DND-41 (cell line): ENCODE data around the gene XPNPEP3.

Experiments used
- ATAC-seq: fragments of 200-7000 bp; cut with Tn5 transposase; 3 replicates; pipeline ENCODE4 v1.9.1; 2021; ENCODE audit warnings: low read depth; ENCODE audit not compliant: insufficient read depth
- DNase-seq: peaks from one replicate; pipeline ENCODE4 v3.0.0-alpha.2; 2020
- H2AFZ ChIP-seq: 2 replicates; pipeline ENCODE4 v1.6.0; 2012; ENCODE audit warnings: low read depth, low read length
- H3K27ac ChIP-seq: 2 replicates; pipeline ENCODE4 v1.5.1; 2012; ENCODE audit warnings: low read length, inconsistent platforms
- H3K27me3 ChIP-seq: fragments of 200-600 bp; sonication (generic); 2 replicates; pipeline ENCODE4 v1.6.0; 2012; ENCODE audit warnings: low read length, mild to moderate bottlenecking, inconsistent platforms; ENCODE audit not compliant: insufficient read depth, poor library complexity
- H3K36me3 ChIP-seq: 2 replicates; pipeline ENCODE4 v1.5.1; 2012; ENCODE audit warnings: low read length, inconsistent platforms; ENCODE audit not compliant: insufficient read depth
- H3K4me1 ChIP-seq: 2 replicates; pipeline ENCODE4 v1.5.1; 2012; ENCODE audit warnings: mild to moderate bottlenecking, low read length; ENCODE audit not compliant: insufficient read depth
- H3K4me2 ChIP-seq: 2 replicates; pipeline ENCODE4 v1.6.0; 2012; ENCODE audit warnings: mild to moderate bottlenecking, moderate library complexity, low read length, inconsistent platforms; ENCODE audit not compliant: insufficient read depth
- H3K4me3 ChIP-seq, 2 experiments: fragments of 200-600 bp in 1 of 2; shearing (Covaris generic) in 1 of 2; 2 replicates each; pipeline ENCODE4 v1.5.1; 2012 to 2016; ENCODE audit warnings: inconsistent platforms in 2 of 2, low read length in 2 of 2, mild to moderate bottlenecking in 2 of 2, low read depth in 1 of 2, moderate library complexity in 1 of 2
- H3K79me2 ChIP-seq: 2 replicates; pipeline ENCODE4 v1.6.0; 2012; ENCODE audit warnings: low read length, inconsistent platforms; ENCODE audit not compliant: insufficient read depth
- H3K9ac ChIP-seq: 2 replicates; pipeline ENCODE4 v1.6.0; 2012; ENCODE audit warnings: low read depth, mild to moderate bottlenecking, inconsistent platforms, low read length, moderate library complexity
- H3K9me3 ChIP-seq: 2 replicates; pipeline ENCODE4 v1.5.1; 2012; ENCODE audit warnings: low read length, moderate library complexity, mild to moderate bottlenecking, inconsistent platforms; ENCODE audit not compliant: insufficient read depth, severe bottlenecking
- H4K20me1 ChIP-seq: 2 replicates; pipeline ENCODE4 v1.6.0; 2012; ENCODE audit warnings: low read length; ENCODE audit not compliant: insufficient read depth
- EZH2 ChIP-seq: IDR thresholded peaks from 3 replicates; pipeline ENCODE4 v1.6.1; 2012; ENCODE audit warnings: borderline replicate concordance, low read depth, mild to moderate bottlenecking, moderate library complexity, low read length, inconsistent platforms; ENCODE audit not compliant: severe bottlenecking
- TF ChIP-seq, protein P1 (sequence below): IDR thresholded peaks from 2 replicates; pipeline ENCODE4 v1.5.1; 2012; ENCODE audit warnings: borderline replicate concordance, low read length, moderate library complexity, mild to moderate bottlenecking; ENCODE audit not compliant: poor library complexity, severe bottlenecking; ENCODE audit errors: extremely low read depth

XPNPEP3 gene

DNA sequence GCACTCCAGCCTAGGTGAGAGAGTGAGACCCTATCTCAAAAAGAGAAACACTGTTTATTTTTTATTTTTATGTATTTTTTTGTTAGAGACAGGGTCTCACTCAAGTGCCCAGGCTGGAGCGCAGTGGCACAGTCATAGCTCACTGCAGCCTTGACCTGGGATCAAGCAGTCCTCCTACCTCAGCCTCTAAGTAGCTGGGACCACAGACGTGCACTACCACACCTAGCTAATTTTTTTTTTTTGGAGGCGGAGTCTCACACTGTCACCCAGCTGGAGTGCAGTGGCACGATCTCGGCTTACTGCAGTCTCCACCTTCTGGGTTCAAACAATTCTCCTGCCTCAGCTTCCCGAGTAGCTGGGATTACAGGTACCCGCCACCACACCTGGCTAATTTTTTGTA is 100.7 kb downstream of the XPNPEP3 start:
- DNase-seq (no peak), ATAC-seq (no peak; the same call in 2 of the 3 replicates)
- H3K27ac ChIP-seq = no peak overlapping the region
- peaks cover 94% of the 10 kb centered on the region for H3K79me2 ChIP-seq
- H3K4me2 ChIP-seq = no peak overlapping the region
- H3K9ac ChIP-seq = no peak overlapping the region
- no peak overlapping the region for H2AFZ ChIP-seq
- H3K4me3 ChIP-seq = no peak overlapping the region
- peaks cover 86% of the 10 kb centered on the region for H3K36me3 ChIP-seq
- no peak for TF ChIP-seq EZH2
- TF ChIP-seq, protein P1, sequence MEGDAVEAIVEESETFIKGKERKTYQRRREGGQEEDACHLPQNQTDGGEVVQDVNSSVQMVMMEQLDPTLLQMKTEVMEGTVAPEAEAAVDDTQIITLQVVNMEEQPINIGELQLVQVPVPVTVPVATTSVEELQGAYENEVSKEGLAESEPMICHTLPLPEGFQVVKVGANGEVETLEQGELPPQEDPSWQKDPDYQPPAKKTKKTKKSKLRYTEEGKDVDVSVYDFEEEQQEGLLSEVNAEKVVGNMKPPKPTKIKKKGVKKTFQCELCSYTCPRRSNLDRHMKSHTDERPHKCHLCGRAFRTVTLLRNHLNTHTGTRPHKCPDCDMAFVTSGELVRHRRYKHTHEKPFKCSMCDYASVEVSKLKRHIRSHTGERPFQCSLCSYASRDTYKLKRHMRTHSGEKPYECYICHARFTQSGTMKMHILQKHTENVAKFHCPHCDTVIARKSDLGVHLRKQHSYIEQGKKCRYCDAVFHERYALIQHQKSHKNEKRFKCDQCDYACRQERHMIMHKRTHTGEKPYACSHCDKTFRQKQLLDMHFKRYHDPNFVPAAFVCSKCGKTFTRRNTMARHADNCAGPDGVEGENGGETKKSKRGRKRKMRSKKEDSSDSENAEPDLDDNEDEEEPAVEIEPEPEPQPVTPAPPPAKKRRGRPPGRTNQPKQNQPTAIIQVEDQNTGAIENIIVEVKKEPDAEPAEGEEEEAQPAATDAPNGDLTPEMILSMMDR = no peak
- peaks cover 14% of the 10 kb centered on the region for H3K4me1 ChIP-seq
- H3K9me3 ChIP-seq = no peaks in the 10 kb centered on the region
- H3K27me3 ChIP-seq = no peaks in the 10 kb centered on the region
- H4K20me1 ChIP-seq = peaks cover 37% of the 10 kb centered on the region

DNA sequence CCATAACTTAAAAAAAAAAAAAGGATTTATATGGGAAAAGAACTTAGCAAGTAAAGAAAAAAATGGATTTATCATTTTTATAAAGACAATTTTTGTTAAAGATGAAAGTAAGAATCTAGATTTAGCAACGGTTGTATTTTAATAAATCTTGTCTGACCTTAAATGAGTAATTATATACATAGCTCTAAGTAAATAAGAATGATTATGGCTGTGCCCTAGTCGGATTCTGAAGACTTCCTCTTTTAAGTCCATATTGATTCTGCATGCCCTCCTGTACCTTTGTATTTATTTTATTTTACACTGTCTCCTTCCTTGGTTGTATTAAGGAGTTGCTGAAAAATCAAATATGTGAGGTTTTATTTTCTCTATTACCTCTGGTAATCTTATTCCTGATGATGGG is 101.4 kb downstream of the XPNPEP3 start:
- Histone ChIP-seq H3K9ac (no peak overlapping the region), H3K4me2 (no peak overlapping the region), H3K36me3 (peaks cover 90% of the 10 kb centered on the region), H3K9me3 (no peaks in the 10 kb centered on the region), H3K79me2 (peaks cover 93% of the 10 kb centered on the region), H2AFZ (no peak overlapping the region), H3K4me1 (peaks cover 7% of the 10 kb centered on the region), H3K4me3 (no peak overlapping the region), H3K27ac (no peak overlapping the region), H3K27me3 (no peaks in the 10 kb centered on the region), H4K20me1 (peaks cover 35% of the 10 kb centered on the region)
- no peak for ATAC-seq
- DNase-seq = no peak
- no peak for TF ChIP-seq EZH2
- TF ChIP-seq, protein P1 = no peak

GRCh38 chr22:40960145-40960544 is 103.2 kb downstream of the XPNPEP3 start:
- DNase-seq (no peak), ATAC-seq (no peak)
- Histone ChIP-seq H3K9me3 (no peaks in the 10 kb centered on the region), H4K20me1 (peaks cover 39% of the 10 kb centered on the region), H3K27ac (no peak overlapping the region), H3K4me2 (no peak overlapping the region), H3K9ac (no peak overlapping the region), H3K4me3 (no peak overlapping the region), H3K4me1 (no peaks in the 10 kb centered on the region; the same call in 1 of the 2 replicates), H2AFZ (no peak overlapping the region), H3K27me3 (no peaks in the 10 kb centered on the region), H3K79me2 (peaks cover 89% of the 10 kb centered on the region), H3K36me3 (peaks cover 88% of the 10 kb centered on the region)
- no peak for TF ChIP-seq EZH2
- TF ChIP-seq, protein P1 = no peak
